ENCODE results near the gene ANKS6. TPM values are rescaled to one million over a fixed set of nuclear protein-coding genes. Genes with fewer than 3 reads are reported as not detected.

The ANKS6 gene
- 10 to 100 TPM; 19.5 to 21.9 TPM for total RNA-seq
- 10 to 100 TPM in 1 of 2 donors, 1 to 10 TPM in 1; 8.4 to 23.8 TPM for polyA plus RNA-seq
- long read RNA-seq, donor 1, partial matches to known transcripts = 1 of 9 reads
- long read RNA-seq, donor 1, other reads (novel, unspliced or antisense) = 8 of 9 reads
- long read RNA-seq, donor 2, full-length matches to known transcripts = 1 of 20 reads
- long read RNA-seq, donor 2, partial matches to known transcripts = 3 of 20 reads
- long read RNA-seq, donor 2, other reads (novel, unspliced or antisense) = 16 of 20 reads

DNA sequence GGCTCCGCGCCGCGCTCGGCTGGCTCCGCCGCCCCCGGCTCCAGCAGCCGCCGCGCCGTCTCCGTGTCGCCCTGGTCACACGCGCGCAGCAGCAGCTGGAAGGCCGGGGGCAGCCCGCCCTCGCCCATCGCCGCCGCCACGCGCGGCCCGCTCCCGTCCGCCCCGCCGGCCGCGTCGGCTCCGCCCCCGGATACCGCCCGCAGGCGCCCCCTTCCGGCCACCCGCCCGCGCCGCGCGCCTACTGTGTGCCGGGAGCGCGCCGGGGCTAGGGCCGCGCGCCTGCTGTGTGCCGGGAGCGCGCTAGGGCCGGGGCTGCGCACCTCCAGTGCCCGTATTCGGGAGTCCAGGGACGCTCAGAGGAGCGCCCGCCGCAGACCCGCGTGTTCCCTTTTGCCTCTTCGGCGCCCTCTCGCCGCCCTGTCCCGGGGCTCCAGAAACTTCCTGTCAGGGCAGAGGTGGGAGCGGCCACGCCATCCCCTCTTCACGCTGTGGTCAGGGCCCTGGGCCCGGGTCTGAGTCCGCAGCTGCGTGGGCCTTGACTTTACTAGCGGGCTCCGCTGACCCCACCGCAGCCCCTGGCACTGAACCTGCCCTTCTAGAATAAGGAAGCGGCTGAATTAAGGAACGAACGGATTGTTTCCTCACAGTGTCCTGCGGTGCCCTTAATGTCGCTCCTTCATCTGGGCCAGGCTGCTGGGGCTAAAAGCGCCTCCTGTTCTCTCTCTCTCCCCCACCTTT lies at the start of gene ANKS6:
TSS of gene ANKS6 (minus strand) at position 192 of the 738 bp plus-strand sequence. CDS start at position 128, 64 bp downstream.
- DNase-seq (peak; percentile 85 to 95), ATAC-seq (ENCODE audit: low FRiP score) (peak; percentile 95)
- no peaks in the 10 kb centered on the region for H3K27me3 ChIP-seq (ENCODE audit: control insufficient read depth in 1 of 2, insufficient read depth in 2 of 2, low read length in 1 of 2)
- intact Hi-C loops (cut with DNase I) = loop anchor here in 1 of 2 donors (10.0 kb wide), 1 partner anchor 602 kb away; the partner anchor contains the start of gene CORO2A
- H3K27ac ChIP-seq (ENCODE audit: low read depth in 1 of 2, low read length in 2 of 2) = peak within 1 kb of the TSS in 1 of 2 donors; percentile 47
- WGBS, 2 donors = 5 to 7% methylated on average over 69 to 86 of the region's 86 CpGs
- no peaks in the 10 kb centered on the region for H3K4me1 ChIP-seq (ENCODE audit: control insufficient read depth in 1 of 2, insufficient read depth in 2 of 2, low read length in 2 of 2)
- H3K36me3 ChIP-seq (ENCODE audit: control insufficient read depth in 1 of 2, insufficient read depth in 2 of 2, low read length in 1 of 2) = no peaks in the 10 kb centered on the region
- H3K9me3 ChIP-seq (ENCODE audit: control insufficient read depth, low read length) = no peaks in the 10 kb centered on the region
- peak within 1 kb of the TSS; percentile 64 to 88 for H3K4me3 ChIP-seq (ENCODE audit: low read length in 2 of 2)

DNA sequence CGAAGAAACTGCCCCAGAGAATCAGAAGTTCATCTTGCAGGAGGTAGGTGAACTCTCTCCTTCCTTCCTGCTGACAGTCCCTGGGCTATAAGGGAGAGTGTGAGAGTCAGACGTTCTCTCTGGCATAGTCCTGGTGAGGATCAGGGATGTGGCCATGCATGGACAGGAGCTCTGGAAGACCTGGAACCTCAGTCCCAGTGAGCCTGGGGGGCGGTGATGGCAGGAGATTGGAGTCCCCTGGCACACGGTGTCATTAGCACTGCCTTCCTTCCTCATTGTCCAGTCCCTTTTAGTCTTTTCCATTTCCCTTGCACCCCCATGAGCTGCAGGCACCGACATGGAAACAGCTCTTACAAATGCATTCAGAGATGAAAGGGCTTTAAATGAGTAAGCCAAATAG lies 49.7 kb upstream of the ANKS6 start:
- no peak overlapping the region for H3K4me3 ChIP-seq (ENCODE audit: low read length in 2 of 2)
- DNase-seq (no peak), ATAC-seq (ENCODE audit: low FRiP score) (no peak)
- H3K4me1 ChIP-seq (ENCODE audit: control insufficient read depth in 1 of 2, insufficient read depth in 2 of 2, low read length in 2 of 2) = no peaks in the 10 kb centered on the region
- H3K27me3 ChIP-seq (ENCODE audit: control insufficient read depth in 1 of 2, insufficient read depth in 2 of 2, low read length in 1 of 2) = no peaks in the 10 kb centered on the region
- no peak overlapping the region for H3K27ac ChIP-seq (ENCODE audit: low read depth in 1 of 2, low read length in 2 of 2)
- no peaks in the 10 kb centered on the region for H3K36me3 ChIP-seq (ENCODE audit: control insufficient read depth in 1 of 2, insufficient read depth in 2 of 2, low read length in 1 of 2)
- no peaks in the 10 kb centered on the region for H3K9me3 ChIP-seq (ENCODE audit: control insufficient read depth, low read length)
- intact Hi-C loops (cut with DNase I) = no loop called here
- 88 to 90% methylated on average over 5 of the region's 5 CpGs for WGBS, 2 donors

DNA sequence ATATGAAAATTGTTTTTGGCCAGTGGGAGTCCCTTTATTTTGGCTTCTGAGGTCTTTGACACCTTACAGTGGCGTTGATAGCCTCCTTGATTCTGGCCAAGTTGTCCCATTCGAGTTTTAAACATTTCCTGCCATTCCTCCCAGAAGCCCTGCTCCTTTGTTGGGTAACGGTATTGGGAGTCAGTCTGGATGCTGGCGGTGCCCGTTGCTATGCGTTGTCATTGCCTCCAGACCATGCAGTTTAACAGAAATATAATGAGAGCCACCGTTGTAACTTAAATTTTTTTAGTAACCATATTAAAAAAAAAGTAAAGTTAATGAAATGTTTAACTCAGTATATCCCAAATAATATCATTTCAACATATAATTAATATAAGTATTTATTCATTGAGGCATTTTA lies 46.2 kb upstream of the ANKS6 start:
- WGBS, 2 donors = 79 to 81% methylated on average over 7 of the region's 7 CpGs
- H3K4me1 ChIP-seq (ENCODE audit: control insufficient read depth in 1 of 2, insufficient read depth in 2 of 2, low read length in 2 of 2) = no peaks in the 10 kb centered on the region
- no peaks in the 10 kb centered on the region for H3K36me3 ChIP-seq (ENCODE audit: control insufficient read depth in 1 of 2, insufficient read depth in 2 of 2, low read length in 1 of 2)
- no peak overlapping the region for H3K27ac ChIP-seq (ENCODE audit: low read depth in 1 of 2, low read length in 2 of 2)
- no peak overlapping the region for H3K4me3 ChIP-seq (ENCODE audit: low read length in 2 of 2)
- ATAC-seq (ENCODE audit: low FRiP score) (no peak), DNase-seq (no peak)
- no peaks in the 10 kb centered on the region for H3K9me3 ChIP-seq (ENCODE audit: control insufficient read depth, low read length)
- no peaks in the 10 kb centered on the region for H3K27me3 ChIP-seq (ENCODE audit: control insufficient read depth in 1 of 2, insufficient read depth in 2 of 2, low read length in 1 of 2)
- intact Hi-C loops (cut with DNase I) = no loop called here

DNA sequence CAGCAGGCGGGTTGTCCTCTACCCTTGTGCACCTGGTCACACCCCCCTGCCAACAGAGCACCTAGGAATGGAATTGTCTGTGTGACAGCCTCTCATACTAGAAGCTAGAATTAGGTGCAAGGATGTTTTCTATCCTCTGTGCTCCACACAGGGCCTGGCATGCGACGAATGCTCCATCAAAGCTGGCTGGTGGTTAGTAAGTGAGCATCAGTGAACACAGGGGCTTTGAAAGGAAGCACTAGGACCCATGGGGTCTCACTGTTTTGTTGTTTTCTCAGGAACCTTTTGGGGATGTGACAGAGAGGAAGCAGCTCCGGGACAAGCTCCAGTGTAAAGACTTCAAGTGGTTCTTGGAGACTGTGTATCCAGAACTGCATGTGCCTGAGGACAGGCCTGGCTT lies 43.4 kb upstream of the ANKS6 start:
- Histone ChIP-seq H3K27ac (ENCODE audit: low read depth in 1 of 2, low read length in 2 of 2) (no peak overlapping the region), H3K27me3 (ENCODE audit: control insufficient read depth in 1 of 2, insufficient read depth in 2 of 2, low read length in 1 of 2) (no peaks in the 10 kb centered on the region), H3K4me3 (ENCODE audit: low read length in 2 of 2) (no peak overlapping the region), H3K9me3 (ENCODE audit: control insufficient read depth, low read length) (no peaks in the 10 kb centered on the region), H3K36me3 (ENCODE audit: control insufficient read depth in 1 of 2, insufficient read depth in 2 of 2, low read length in 1 of 2) (no peaks in the 10 kb centered on the region), H3K4me1 (ENCODE audit: control insufficient read depth in 1 of 2, insufficient read depth in 2 of 2, low read length in 2 of 2) (no peaks in the 10 kb centered on the region)
- DNase-seq = no peak
- WGBS, 2 donors = 67 to 80% methylated on average over 4 of the region's 4 CpGs
- ATAC-seq (ENCODE audit: low FRiP score) = no peak
- intact Hi-C loops (cut with DNase I) = no loop called here

DNA sequence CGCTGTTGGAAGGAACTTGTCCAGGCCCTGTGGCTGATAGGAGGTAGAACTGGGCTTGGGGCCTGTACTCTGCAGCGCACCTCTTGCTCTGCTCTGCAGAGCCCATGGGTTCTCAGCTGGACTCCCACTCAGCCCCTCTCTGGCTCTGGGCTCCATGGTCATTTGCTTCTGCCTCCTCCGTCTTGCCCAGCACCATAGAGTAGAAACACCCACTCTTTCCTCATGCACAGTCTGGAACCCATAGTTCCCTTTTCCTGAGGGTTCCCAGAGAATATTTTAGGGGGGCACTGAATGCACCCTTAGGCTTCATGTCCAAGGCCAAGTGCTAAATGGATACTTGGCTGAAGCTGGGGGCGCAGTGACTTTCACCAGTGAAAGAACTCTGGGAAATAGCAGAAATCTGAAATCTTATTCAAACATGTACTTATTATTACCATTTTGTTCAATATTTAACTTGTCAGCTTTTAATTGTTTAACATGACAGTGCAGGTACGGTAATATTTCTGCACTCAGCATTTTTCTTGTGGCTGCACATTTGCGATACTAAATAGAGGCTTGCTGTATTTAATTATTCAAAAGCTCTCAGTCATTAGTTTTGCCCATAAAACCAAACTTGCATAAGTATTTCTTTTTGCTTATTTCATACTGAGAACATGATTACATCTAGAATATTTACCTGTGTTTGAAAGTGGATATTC lies 42.7 kb upstream of the ANKS6 start:
- H3K27me3 ChIP-seq (ENCODE audit: control insufficient read depth in 1 of 2, insufficient read depth in 2 of 2, low read length in 1 of 2) = no peaks in the 10 kb centered on the region
- no peaks in the 10 kb centered on the region for H3K4me1 ChIP-seq (ENCODE audit: control insufficient read depth in 1 of 2, insufficient read depth in 2 of 2, low read length in 2 of 2)
- intact Hi-C loops (cut with DNase I) = no loop called here
- H3K4me3 ChIP-seq (ENCODE audit: low read length in 2 of 2) = no peak overlapping the region
- no peaks in the 10 kb centered on the region for H3K36me3 ChIP-seq (ENCODE audit: control insufficient read depth in 1 of 2, insufficient read depth in 2 of 2, low read length in 1 of 2)
- H3K9me3 ChIP-seq (ENCODE audit: control insufficient read depth, low read length) = no peaks in the 10 kb centered on the region
- ATAC-seq (ENCODE audit: low FRiP score) (no peak), DNase-seq (no peak)
- no peak overlapping the region for H3K27ac ChIP-seq (ENCODE audit: low read depth in 1 of 2, low read length in 2 of 2)
- 94 to 96% methylated on average over 6 of the region's 6 CpGs for WGBS, 2 donors

DNA sequence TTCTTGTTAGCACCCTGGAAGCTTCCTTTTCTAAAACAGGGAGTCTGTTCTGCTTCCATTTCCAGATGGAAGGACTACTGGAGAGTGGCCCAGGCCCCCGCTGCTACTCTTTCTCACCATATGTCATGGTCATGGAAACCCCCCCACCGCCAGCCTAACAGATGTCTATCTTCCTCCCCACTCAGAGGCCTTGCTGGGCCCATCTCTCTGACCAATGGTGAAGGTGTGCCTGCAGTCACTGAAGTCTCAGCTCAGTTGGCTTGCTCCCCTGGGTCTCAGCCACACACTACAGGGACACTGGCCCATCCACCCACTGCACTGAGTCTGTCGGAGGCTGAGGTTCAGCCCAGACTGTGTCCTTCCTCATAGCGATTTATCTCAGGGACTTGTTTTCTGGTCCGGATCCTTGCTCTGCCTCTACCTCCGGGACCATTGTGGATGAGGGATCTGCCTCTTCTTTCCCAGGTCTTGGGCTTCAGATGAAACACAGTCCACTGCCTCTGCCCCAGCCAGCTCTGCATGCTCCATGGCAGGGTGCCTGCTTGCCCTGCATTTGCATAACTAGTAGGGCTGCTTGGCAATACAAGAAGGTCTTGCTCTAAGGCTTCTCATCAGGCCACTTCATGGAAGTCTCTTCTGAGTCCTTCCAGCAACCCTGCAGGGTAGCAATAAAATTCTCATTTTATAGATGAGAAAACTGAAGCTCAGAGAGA lies 42.0 kb upstream of the ANKS6 start:
- H3K27ac ChIP-seq (ENCODE audit: low read depth in 1 of 2, low read length in 2 of 2) = no peak overlapping the region
- no peaks in the 10 kb centered on the region for H3K36me3 ChIP-seq (ENCODE audit: control insufficient read depth in 1 of 2, insufficient read depth in 2 of 2, low read length in 1 of 2)
- intact Hi-C loops (cut with DNase I) = no loop called here
- DNase-seq (no peak), ATAC-seq (ENCODE audit: low FRiP score) (no peak)
- no peak overlapping the region for H3K4me3 ChIP-seq (ENCODE audit: low read length in 2 of 2)
- 93 to 94% methylated on average over 6 of the region's 6 CpGs for WGBS, 2 donors
- H3K9me3 ChIP-seq (ENCODE audit: control insufficient read depth, low read length) = no peaks in the 10 kb centered on the region
- no peaks in the 10 kb centered on the region for H3K4me1 ChIP-seq (ENCODE audit: control insufficient read depth in 1 of 2, insufficient read depth in 2 of 2, low read length in 2 of 2)
- no peaks in the 10 kb centered on the region for H3K27me3 ChIP-seq (ENCODE audit: control insufficient read depth in 1 of 2, insufficient read depth in 2 of 2, low read length in 1 of 2)

DNA sequence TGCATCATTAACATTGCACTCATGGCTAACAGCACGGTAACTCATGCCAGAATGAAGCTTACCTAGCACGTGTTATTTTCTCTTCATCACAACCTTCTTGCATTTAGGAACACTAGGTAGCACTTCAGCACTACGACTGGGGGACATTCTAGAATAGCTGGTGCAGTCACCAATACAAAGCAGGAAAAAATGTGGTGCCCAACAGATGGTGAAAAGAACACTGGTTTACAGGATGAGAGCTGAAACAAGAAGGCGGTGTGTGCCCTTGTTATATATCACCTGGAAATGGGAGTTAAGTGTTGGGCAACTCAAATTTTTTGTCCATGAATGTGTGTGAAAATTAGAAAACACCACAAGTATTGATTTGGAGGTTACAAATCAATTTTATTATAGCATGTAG lies 41.2 kb upstream of the ANKS6 start:
- H3K27me3 ChIP-seq (ENCODE audit: control insufficient read depth in 1 of 2, insufficient read depth in 2 of 2, low read length in 1 of 2) = no peaks in the 10 kb centered on the region
- WGBS, 2 donors = 95 to 97% methylated on average over 4 of the region's 4 CpGs
- DNase-seq = no peak
- ATAC-seq (ENCODE audit: low FRiP score) = no peak
- no peaks in the 10 kb centered on the region for H3K4me1 ChIP-seq (ENCODE audit: control insufficient read depth in 1 of 2, insufficient read depth in 2 of 2, low read length in 2 of 2)
- intact Hi-C loops (cut with DNase I) = no loop called here
- H3K36me3 ChIP-seq (ENCODE audit: control insufficient read depth in 1 of 2, insufficient read depth in 2 of 2, low read length in 1 of 2) = no peaks in the 10 kb centered on the region
- H3K4me3 ChIP-seq (ENCODE audit: low read length in 2 of 2) = no peak overlapping the region
- H3K9me3 ChIP-seq (ENCODE audit: control insufficient read depth, low read length) = no peaks in the 10 kb centered on the region
- no peak overlapping the region for H3K27ac ChIP-seq (ENCODE audit: low read depth in 1 of 2, low read length in 2 of 2)

DNA sequence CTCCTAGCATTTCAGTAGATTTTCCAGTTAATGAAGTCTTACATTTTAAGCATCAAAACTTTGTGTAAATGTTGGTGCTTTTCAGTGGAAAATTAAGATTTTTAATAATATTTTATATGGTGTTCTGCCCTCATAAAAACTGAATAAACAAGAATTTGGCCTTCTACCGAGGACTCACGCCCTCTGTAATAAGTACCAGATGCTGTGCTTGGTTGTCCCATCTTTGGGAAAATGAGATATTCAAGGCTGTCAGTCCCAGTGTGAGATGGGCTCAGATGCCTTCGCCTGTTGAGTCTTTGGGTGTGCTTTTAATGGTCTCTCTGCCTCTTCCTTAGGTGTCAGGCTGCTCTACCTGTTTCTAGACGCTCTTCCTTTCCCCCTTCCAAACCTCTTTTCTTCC lies 39.9 kb upstream of the ANKS6 start:
- DNase-seq (no peak), ATAC-seq (ENCODE audit: low FRiP score) (no peak)
- Histone ChIP-seq H3K4me3 (ENCODE audit: low read length in 2 of 2) (no peak overlapping the region), H3K4me1 (ENCODE audit: control insufficient read depth in 1 of 2, insufficient read depth in 2 of 2, low read length in 2 of 2) (no peaks in the 10 kb centered on the region), H3K36me3 (ENCODE audit: control insufficient read depth in 1 of 2, insufficient read depth in 2 of 2, low read length in 1 of 2) (no peaks in the 10 kb centered on the region), H3K27me3 (ENCODE audit: control insufficient read depth in 1 of 2, insufficient read depth in 2 of 2, low read length in 1 of 2) (no peaks in the 10 kb centered on the region), H3K9me3 (ENCODE audit: control insufficient read depth, low read length) (no peaks in the 10 kb centered on the region), H3K27ac (ENCODE audit: low read depth in 1 of 2, low read length in 2 of 2) (no peak overlapping the region)
- intact Hi-C loops (cut with DNase I) = no loop called here
- WGBS, 2 donors = 91% methylated on average over 4 of the region's 4 CpGs
